ENCODE measurements around the gene CASK. TPM values are rescaled to one million over a fixed set of nuclear protein-coding genes. Genes with fewer than 3 reads are reported as not detected.

Gene CASK
- total and polyA plus RNA-seq, 2 donors from 2014 or later: 15.9 to 58.9 TPM

GRCh38 chrX:41695426-41695825, 227.9 kb downstream of the CASK start:
- Histone ChIP-seq H3K9me3 (ENCODE audit: control insufficient read depth in 2 of 3, insufficient read depth in 1 of 3, low read length in 3 of 3) (no peaks in the 10 kb centered on the region), H3K27me3 (ENCODE audit: control insufficient read depth, insufficient read depth, low read length) (no peaks in the 10 kb centered on the region), H3K27ac (ENCODE audit: low read depth in 2 of 2, low read length in 2 of 2) (no peak overlapping the region), H3K9ac (ENCODE audit: low read length in 3 of 3) (no peak overlapping the region), H3K4me3 (ENCODE audit: low read length in 3 of 3) (no peak overlapping the region), H3K36me3 (ENCODE audit: control insufficient read depth in 2 of 3, insufficient read depth in 3 of 3, low read length in 3 of 3) (no peaks in the 10 kb centered on the region), H3K4me1 (ENCODE audit: control insufficient read depth in 2 of 3, insufficient read depth in 2 of 3, low read depth in 1 of 3, low read length in 3 of 3) (no peaks in the 10 kb centered on the region)
- intact Hi-C loops (cut with DNase I): no loop called here
- no peak for DNase-seq
- no peak for TF ChIP-seq CTCF (IDR thresholded peaks at IDR 0.05; ENCODE audit: borderline replicate concordance, extremely low read depth, insufficient read depth)
- no peak for FAIRE-seq

- DNase-seq (no peak), FAIRE-seq (no peak)
- no peaks in the 10 kb centered on the region for H3K36me3 ChIP-seq (ENCODE audit: control insufficient read depth in 2 of 3, insufficient read depth in 3 of 3, low read length in 3 of 3)
- peaks cover 3% of the 10 kb centered on the region for H3K27me3 ChIP-seq (ENCODE audit: control insufficient read depth, insufficient read depth, low read length)
- no peak overlapping the region for H3K9ac ChIP-seq (ENCODE audit: low read length in 3 of 3)
- H3K4me1 ChIP-seq (ENCODE audit: control insufficient read depth in 2 of 3, insufficient read depth in 2 of 3, low read depth in 1 of 3, low read length in 3 of 3): no peaks in the 10 kb centered on the region
- no peaks in the 10 kb centered on the region for H3K9me3 ChIP-seq (ENCODE audit: control insufficient read depth in 2 of 3, insufficient read depth in 1 of 3, low read length in 3 of 3)
- no peak for TF ChIP-seq CTCF (IDR thresholded peaks at IDR 0.05; ENCODE audit: borderline replicate concordance, extremely low read depth, insufficient read depth)
- no peak overlapping the region for H3K27ac ChIP-seq (ENCODE audit: low read depth in 2 of 2, low read length in 2 of 2)
- no peak overlapping the region for H3K4me3 ChIP-seq (ENCODE audit: low read length in 3 of 3)
- intact Hi-C loops (cut with DNase I): no loop called here
These were observed 230.3 kb downstream of the CASK start for GRCh38 chrX:41693024-41693423.

GRCh38 chrX:41692162-41692749, 231.1 kb downstream of the CASK start:
- FAIRE-seq: no peak
- Histone ChIP-seq H3K4me1 (ENCODE audit: control insufficient read depth in 2 of 3, insufficient read depth in 2 of 3, low read depth in 1 of 3, low read length in 3 of 3) (no peaks in the 10 kb centered on the region), H3K36me3 (ENCODE audit: control insufficient read depth in 2 of 3, insufficient read depth in 3 of 3, low read length in 3 of 3) (no peaks in the 10 kb centered on the region), H3K9ac (ENCODE audit: low read length in 3 of 3) (no peak overlapping the region), H3K4me3 (ENCODE audit: low read length in 3 of 3) (no peak overlapping the region), H3K27ac (ENCODE audit: low read depth in 2 of 2, low read length in 2 of 2) (peak overlapping the region in 1 of 2 donors; percentile 32), H3K27me3 (ENCODE audit: control insufficient read depth, insufficient read depth, low read length) (peaks cover 3% of the 10 kb centered on the region), H3K9me3 (ENCODE audit: control insufficient read depth in 2 of 3, insufficient read depth in 1 of 3, low read length in 3 of 3) (no peaks in the 10 kb centered on the region)
- TF ChIP-seq CTCF (IDR thresholded peaks at IDR 0.05; ENCODE audit: borderline replicate concordance, extremely low read depth, insufficient read depth): no peak
- no peak for DNase-seq
- intact Hi-C loops (cut with DNase I): no loop called here

- Histone ChIP-seq H3K27ac (ENCODE audit: low read depth in 2 of 2, low read length in 2 of 2) (no peak overlapping the region), H3K27me3 (ENCODE audit: control insufficient read depth, insufficient read depth, low read length) (peaks cover 3% of the 10 kb centered on the region), H3K9me3 (ENCODE audit: control insufficient read depth in 2 of 3, insufficient read depth in 1 of 3, low read length in 3 of 3) (no peaks in the 10 kb centered on the region), H3K36me3 (ENCODE audit: control insufficient read depth in 2 of 3, insufficient read depth in 3 of 3, low read length in 3 of 3) (no peaks in the 10 kb centered on the region), H3K9ac (ENCODE audit: low read length in 3 of 3) (no peak overlapping the region), H3K4me3 (ENCODE audit: low read length in 3 of 3) (no peak overlapping the region), H3K4me1 (ENCODE audit: control insufficient read depth in 2 of 3, insufficient read depth in 2 of 3, low read depth in 1 of 3, low read length in 3 of 3) (no peaks in the 10 kb centered on the region)
- FAIRE-seq (no peak), DNase-seq (no peak)
- intact Hi-C loops (cut with DNase I): no loop called here
- no peak for TF ChIP-seq CTCF (IDR thresholded peaks at IDR 0.05; ENCODE audit: borderline replicate concordance, extremely low read depth, insufficient read depth)
These were observed 233.6 kb downstream of the CASK start for GRCh38 chrX:41689711-41690110.

Measured in kidney (tissue), 14 donors.